HG03442 (cell line): ENCODE data around the gene CEND1.

Experiments
- ATAC-seq: cut with Tn5 transposase; IDR thresholded peaks from one replicate; pipeline ENCODE4 v1.9.1; 2021; ENCODE audit warnings: mild to moderate bottlenecking, moderate library complexity; ENCODE audit not compliant: unreplicated experiment

The CEND1 gene

GRCh38 chr11:796565-797295 lies 6.8 kb upstream of the CEND1 start:
- no peak for ATAC-seq

GRCh38 chr11:795634-796564 lies 6.0 kb upstream of the CEND1 start:
- no peak for ATAC-seq

GRCh38 chr11:794766-795633 lies 5.1 kb upstream of the CEND1 start:
- ATAC-seq = no peak

- no peak for ATAC-seq
These were observed 4.3 kb upstream of the CEND1 start for GRCh38 chr11:794013-794765.

GRCh38 chr11:793556-793955 lies 3.7 kb upstream of the CEND1 start:
- no peak for ATAC-seq

GRCh38 chr11:792873-793272 lies 3.0 kb upstream of the CEND1 start:
- ATAC-seq = no peak

- ATAC-seq = no peak
These were observed 2.6 kb upstream of the CEND1 start for GRCh38 chr11:792535-792821.

GRCh38 chr11:791658-792534 lies 2.0 kb upstream of the CEND1 start:
- ATAC-seq = no peak

GRCh38 chr11:790721-791564 lies 1.1 kb upstream of the CEND1 start:
- no peak for ATAC-seq

- no peak for ATAC-seq
These were observed 643 bp downstream of the CEND1 start for GRCh38 chr11:788953-789940.

GRCh38 chr11:788009-788640 lies 1.8 kb downstream of the CEND1 start:
- no peak for ATAC-seq

GRCh38 chr11:787084-787675 lies 2.7 kb downstream of the CEND1 start:
- no peak for ATAC-seq

- ATAC-seq = no peak
These were observed 3.4 kb downstream of the CEND1 start for GRCh38 chr11:786235-787083.

- ATAC-seq = no peak
These were observed 6.3 kb downstream of the CEND1 start for GRCh38 chr11:783581-784015.

- no peak for ATAC-seq
These were observed 7.4 kb downstream of the CEND1 start for GRCh38 chr11:782264-783174.
